ENCODE measurements around the gene PPIG. TPM values are rescaled to one million over a fixed set of nuclear protein-coding genes. Genes with fewer than 3 reads are reported as not detected.

Gene PPIG
- total and polyA plus RNA-seq, 2 of the 4 experiments (the other 2 are of a cell fraction), result 10.4 to 16.7 TPM

GRCh38 chr2:169546756-169547155, 37.4 kb upstream of the PPIG start:
- no peak overlapping the region for H3K9ac ChIP-seq (ENCODE audit: low read depth, low read length)
- intact Hi-C loops (cut with micrococcal nuclease) (no loop called here), in situ Hi-C loops (cut with MboI; ENCODE audit: low sequenced_read_pairs) (no loop called here), dilution Hi-C loops (cut with HindIII; ENCODE audit: low sequenced_read_pairs, unreplicated experiment) (no loop called here)
- no peak overlapping the region for H3K18ac ChIP-seq (ENCODE audit: low read depth, low read length)
- no peak overlapping the region for H2AK9ac ChIP-seq (replicated peaks; ENCODE audit: low read depth, low read length, poor library complexity)
- H2BK120ac ChIP-seq (ENCODE audit: low read depth, low read length), result no peak overlapping the region
- no peak overlapping the region for H4K5ac ChIP-seq (ENCODE audit: low read depth, low read length)
- no peak overlapping the region for H2BK5ac ChIP-seq (ENCODE audit: low read depth, low read length, poor library complexity, severe bottlenecking)
- no peak overlapping the region for H2AK5ac ChIP-seq (ENCODE audit: low read depth, low read length)
- no peak overlapping the region for H2BK20ac ChIP-seq (ENCODE audit: low read depth, low read length)
- no peak overlapping the region for H3K4me3 ChIP-seq (ENCODE audit: insufficient read depth, low read depth, low read length)
- no peaks in the 10 kb centered on the region for H3K79me1 ChIP-seq (ENCODE audit: low read depth in 1 of 2, low read length in 2 of 2)
- DNase-seq, result no peak
- ChIA-PET CTCF (no interaction called here), POLR2A (ENCODE audit: unreplicated experiment) (no interaction called here)
- H3K9me3 ChIP-seq (ENCODE audit: control insufficient read depth, insufficient read depth, low read length), result no peaks in the 10 kb centered on the region
- H2BK15ac ChIP-seq (ENCODE audit: low read depth, low read length), result no peak overlapping the region
- H3K4me2 ChIP-seq (ENCODE audit: low read depth, low read length), result no peak overlapping the region
- no peak for TF ChIP-seq CHD1 (IDR thresholded peaks at IDR 0.05; ENCODE audit: low read depth, low read length)
- no peak for TF ChIP-seq RAD21 (IDR thresholded peaks at IDR 0.05; ENCODE audit: low read length)
- no peak for TF ChIP-seq ELK1 (IDR thresholded peaks at IDR 0.05; ENCODE audit: borderline replicate concordance, low read depth, low read length)
- TF ChIP-seq NFE2L2 (IDR thresholded peaks at IDR 0.05; ENCODE audit: low read depth, low read length), result no peak
- TF ChIP-seq BHLHE40 (IDR thresholded peaks at IDR 0.05; ENCODE audit: low read depth, low read length), result no peak
- no peak for TF ChIP-seq MAZ (IDR thresholded peaks at IDR 0.05; ENCODE audit: borderline replicate concordance, low read depth, low read length)
- TF ChIP-seq RFX5 (IDR thresholded peaks at IDR 0.05; ENCODE audit: low read depth, low read length), result no peak
- no peak for TF ChIP-seq USF2 (IDR thresholded peaks at IDR 0.05; ENCODE audit: low read depth, low read length)
- TF ChIP-seq POLR2A (IDR thresholded peaks at IDR 0.05; ENCODE audit: low read depth, low read length), result no peak
- TF ChIP-seq SMC3 (IDR thresholded peaks at IDR 0.05; ENCODE audit: low read depth, low read length), result no peak
- no peak for TF ChIP-seq RCOR1 (IDR thresholded peaks at IDR 0.05; ENCODE audit: insufficient replicate concordance, low read length)
- no peak for TF ChIP-seq MXI1 (IDR thresholded peaks at IDR 0.05; ENCODE audit: borderline replicate concordance, low read depth, low read length)
- TF ChIP-seq CEBPB (IDR thresholded peaks at IDR 0.05; ENCODE audit: low read depth, low read length), result no peak
- H3K14ac ChIP-seq (replicated peaks; ENCODE audit: low read depth, low read length), result no peak overlapping the region
- no peak overlapping the region for H3K27ac ChIP-seq (ENCODE audit: insufficient read depth, low read length)
- H3K36me3 ChIP-seq (ENCODE audit: control insufficient read depth, insufficient read depth, low read length), result peaks cover 8% of the 10 kb centered on the region; the same call in 1 of the 2 replicates
- H4K8ac ChIP-seq (ENCODE audit: low read depth in 2 of 2, low read length in 2 of 2), result no peak overlapping the region
- no peaks in the 10 kb centered on the region for H3K4me1 ChIP-seq (ENCODE audit: control insufficient read depth, insufficient read depth, low read length)
- 100% methylated on average over 1 of the region's 2 CpGs; no CpG with 5 or more reads in 1 of the 2 experiments for WGBS, 2 experiments (ENCODE audit: extremely low coverage in 2 of 2, insufficient read length in 1 of 2)
- H3K56ac ChIP-seq (ENCODE audit: extremely low read depth, insufficient read depth, low read length), result no peak overlapping the region
- H3K27me3 ChIP-seq (ENCODE audit: control insufficient read depth, insufficient read depth, low read length), result no peaks in the 10 kb centered on the region
- no peak overlapping the region for H4K91ac ChIP-seq (ENCODE audit: insufficient read depth, low read depth, low read length)
- no peak for ATAC-seq (ENCODE audit: low read depth)
- H3K4ac ChIP-seq (ENCODE audit: low read depth, low read length), result no peak overlapping the region
- no TSS peak for BruUV-seq (replicated peaks)
- H2AFZ ChIP-seq (replicated peaks; ENCODE audit: low read length, poor library complexity), result no peak overlapping the region
- no peaks in the 10 kb centered on the region for H3K9me1 ChIP-seq (ENCODE audit: insufficient read depth, low read length)
- no peak overlapping the region for H3K23ac ChIP-seq (ENCODE audit: low read depth, low read length)
- H4K20me1 ChIP-seq (ENCODE audit: insufficient read depth, low read length), result no peaks in the 10 kb centered on the region
